GM18519 (cell line): ENCODE data around the gene SYPL2.

Experiments
- ATAC-seq: cut with Tn5 transposase; IDR thresholded peaks from one replicate; pipeline ENCODE4 v1.9.1; 2021; ENCODE audit warnings: mild to moderate bottlenecking, moderate library complexity; ENCODE audit not compliant: unreplicated experiment, low FRiP score

The SYPL2 gene

DNA sequence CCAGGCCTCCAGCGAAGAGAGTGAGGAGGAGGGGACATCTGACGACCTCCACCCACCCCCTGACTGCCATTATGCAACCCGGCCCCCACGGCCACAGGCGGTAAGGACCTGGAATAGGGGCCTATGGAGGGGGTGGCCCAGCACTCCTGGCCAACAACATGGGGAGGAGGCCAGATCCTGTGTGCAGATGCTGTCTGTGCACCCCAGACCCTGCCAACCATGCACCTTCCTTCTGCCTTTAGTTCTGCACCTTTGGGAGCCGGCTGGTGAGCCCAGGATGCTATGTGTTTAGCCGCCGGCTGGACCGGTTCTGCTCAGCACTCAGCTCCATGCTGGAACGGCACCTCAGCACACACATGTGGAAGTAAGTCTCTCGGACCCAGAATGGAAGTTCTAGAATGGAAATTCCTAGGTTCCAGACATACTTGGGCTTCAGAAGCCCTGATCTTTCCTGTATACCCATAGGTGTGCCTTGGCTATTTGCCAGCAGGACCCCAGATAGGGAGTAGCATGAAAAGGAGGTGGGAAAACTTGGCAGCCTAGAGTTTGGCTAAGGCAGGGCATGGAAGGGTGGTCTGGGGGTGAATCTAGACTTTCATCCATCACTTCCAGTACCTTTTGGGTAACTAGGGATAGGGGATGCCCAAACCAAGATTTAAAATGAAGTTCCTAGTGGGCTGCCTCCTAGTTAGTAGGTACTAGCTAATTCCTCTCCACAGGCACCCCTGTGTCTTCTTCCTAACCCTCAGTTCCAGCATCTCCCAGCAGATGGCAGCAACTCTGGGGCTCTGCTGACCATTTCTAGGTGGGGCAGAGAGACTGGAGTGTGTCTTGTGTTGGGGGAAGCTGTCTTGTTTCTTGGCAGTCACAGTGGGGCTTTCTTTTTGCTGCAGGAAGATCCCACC is 23.9 kb downstream of the SYPL2 start:
- ATAC-seq, result no peak

DNA sequence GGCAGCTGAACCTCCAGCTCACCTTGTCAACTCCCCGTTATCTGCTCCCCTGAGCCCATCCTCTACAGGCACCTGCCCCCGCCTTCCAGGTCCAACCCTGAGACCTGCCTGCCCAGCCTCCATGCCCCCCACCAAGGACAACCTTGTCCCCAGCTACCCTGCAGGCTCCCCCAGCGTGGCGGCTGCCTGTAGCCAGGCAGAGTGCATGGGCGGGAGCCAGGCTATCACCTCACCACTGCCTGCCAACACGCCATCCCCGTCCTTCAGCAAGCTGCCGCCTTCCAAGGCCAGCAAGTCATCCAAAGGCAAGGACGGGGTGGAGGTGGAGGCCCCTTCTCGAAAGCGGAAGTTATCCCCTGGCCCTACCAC is 24.6 kb downstream of the SYPL2 start:
- ATAC-seq, result no peak

GRCh38 chr1:109491372-109491771 is 25.0 kb downstream of the SYPL2 start:
- no peak for ATAC-seq

DNA sequence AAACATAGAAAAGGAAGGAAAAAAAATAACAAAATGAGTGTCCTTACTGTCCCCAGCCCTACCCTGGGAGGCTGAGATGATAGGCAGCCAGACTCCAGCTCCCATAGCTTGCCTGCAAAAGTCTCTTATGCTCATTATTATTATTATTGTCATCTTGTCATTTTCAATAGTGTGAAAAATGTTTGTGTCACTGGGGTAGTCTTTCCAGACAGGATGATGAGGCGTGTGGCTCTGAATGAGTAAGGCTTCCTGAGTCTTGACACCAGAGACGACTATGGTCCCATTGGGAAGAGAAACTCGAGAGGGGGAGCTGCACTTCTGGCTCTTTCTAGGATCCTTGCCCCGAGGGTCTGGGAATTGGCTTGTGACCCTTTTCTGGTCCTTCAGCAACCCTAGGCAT is 26.4 kb downstream of the SYPL2 start:
- no peak for ATAC-seq

DNA sequence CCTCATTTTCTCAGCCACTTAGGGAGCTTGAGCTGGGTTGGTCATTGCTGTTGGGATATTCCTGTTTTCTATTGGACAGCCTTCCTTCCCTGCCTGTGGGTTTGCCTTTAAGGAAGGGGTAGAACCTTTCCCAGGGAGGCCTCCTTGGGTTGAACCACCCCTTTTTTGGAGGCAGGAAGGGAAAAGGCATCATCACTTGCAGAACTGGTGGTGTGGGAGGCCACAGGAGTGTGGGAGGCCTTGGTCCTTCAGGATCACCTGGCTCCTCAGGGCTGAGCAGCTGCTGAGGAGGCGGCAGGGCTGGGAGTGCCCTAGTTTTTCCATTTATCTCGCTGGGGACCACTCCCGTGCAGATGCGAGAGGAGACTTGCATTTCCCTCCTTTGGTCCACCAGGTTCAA is 26.9 kb downstream of the SYPL2 start:
- ATAC-seq, result no peak

DNA sequence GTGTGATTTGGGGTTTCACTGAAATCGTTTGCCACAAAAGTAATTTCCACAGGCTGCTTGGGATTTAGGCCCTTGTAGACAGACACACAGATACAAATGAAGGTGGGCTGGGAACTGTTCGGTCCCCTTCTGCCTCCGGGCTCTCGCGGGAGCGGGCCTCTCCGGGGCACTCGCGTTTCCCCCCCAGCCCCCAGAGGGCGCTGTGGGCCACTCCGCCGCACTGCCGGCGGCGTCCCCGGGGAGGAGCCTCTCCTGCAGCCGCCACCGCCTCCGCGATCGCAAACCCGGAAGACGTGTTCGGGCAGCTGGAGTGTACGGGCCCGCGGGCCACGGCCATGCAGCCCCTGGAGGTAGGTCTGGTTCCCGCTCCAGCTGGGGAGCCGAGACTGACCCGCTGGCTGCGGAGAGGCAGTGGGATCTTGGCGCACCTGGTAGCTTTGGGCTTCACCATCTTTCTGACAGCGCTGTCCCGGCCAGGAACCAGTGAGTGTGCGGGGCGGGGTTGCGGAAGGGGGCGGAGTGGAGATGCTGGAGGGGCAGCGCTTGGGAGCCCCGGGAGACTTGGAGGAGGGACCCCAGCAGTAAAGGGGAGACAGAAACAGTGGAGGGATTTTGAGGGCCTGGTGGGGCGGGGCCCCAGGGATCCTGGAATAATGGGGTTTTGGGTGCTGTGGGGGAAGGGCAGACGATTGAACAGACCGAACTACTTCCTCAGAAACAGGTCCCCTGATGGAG is 27.6 kb downstream of the SYPL2 start, which contains the start of gene CYB561D1:
Gene CYB561D1 (plus strand): TSS at position 290 of the 735 bp plus-strand sequence. CDS start 46 bp downstream, at position 336.
- peak; percentile 70 for ATAC-seq

GRCh38 chr1:109495738-109496137 is 29.4 kb downstream of the SYPL2 start:
- no peak for ATAC-seq

GRCh38 chr1:109497449-109498160 is 31.3 kb downstream of the SYPL2 start:
- no peak for ATAC-seq

GRCh38 chr1:109498161-109498801 is 31.9 kb downstream of the SYPL2 start:
- ATAC-seq, result no peak

DNA sequence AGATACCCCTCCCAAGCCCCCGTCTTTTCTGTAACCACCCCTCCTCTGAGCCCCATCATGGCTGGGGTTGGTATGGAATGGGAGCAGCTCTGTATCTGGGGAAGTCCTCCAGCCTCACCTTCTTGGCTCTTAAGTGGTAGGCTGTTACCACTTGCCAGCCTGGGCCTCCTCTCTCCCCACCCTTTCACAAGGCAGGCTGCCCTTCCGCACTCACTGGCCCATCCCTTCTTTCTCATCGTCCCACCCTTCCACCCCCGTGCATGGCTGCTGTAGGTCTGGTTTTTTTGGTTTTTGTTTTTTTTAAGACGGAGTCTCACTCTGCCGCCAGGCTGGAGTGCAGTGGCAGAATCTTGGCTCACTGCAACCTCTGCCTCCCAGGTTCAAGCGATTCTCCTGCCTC is 32.7 kb downstream of the SYPL2 start:
- ATAC-seq, result no peak

- ATAC-seq, result no peak
Measured at GRCh38 chr1:109499661-109500536, 33.6 kb downstream of the SYPL2 start.

DNA sequence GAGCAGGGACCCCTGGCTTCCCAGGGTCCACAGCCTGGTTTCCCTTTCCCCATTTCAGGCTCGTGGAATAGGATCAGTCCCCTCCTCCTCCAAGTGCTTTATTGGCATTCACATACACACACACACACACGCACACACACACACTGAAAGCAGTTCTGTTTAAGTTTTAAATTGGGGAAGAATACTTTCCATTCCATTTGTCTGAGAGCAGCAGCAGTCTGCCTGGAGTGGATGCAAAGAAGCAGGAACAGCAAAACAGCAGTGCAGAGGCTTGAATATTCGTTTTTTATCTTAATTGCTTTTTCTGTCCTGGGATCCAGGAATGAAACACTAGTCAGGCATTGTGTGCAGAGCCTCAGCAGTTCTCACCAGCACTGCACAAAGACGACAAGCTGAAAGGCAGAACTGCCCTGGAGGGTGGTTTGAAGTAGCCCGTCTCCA is 34.6 kb downstream of the SYPL2 start:
- ATAC-seq, result no peak

DNA sequence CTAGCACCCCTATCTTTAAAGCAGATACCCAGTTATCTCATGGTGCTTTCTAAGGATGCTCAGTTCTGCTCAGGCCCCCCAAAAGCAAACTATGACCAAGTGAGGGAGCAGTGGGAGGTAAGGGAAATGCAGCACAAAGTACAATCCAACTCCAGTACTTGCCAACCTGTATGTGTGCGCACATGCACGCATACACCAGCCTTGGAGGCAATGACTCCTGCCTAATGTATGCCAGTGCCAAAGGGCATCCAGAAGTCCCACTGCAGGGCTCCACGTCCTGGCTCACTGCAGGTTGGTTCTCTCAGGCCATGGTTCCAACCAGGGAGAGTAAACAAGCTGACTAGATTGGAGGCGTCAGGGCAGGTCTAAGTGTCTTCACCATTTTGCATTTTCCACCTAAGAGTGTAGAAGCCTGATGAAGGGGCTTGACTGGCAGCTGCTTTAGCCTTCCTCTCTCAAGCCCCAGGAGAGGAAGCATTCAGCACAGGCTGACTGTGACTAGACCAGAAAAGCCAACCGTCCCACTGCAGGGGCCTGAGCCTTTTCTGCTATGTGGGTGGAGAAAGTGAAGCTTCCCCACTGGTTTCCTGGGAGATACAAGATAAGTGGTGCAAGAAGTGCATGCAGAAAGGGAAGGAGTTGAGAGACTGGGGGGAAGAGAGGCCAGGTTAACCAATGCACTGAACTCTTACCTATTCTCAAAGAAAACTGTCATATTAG is 35.5 kb downstream of the SYPL2 start:
- ATAC-seq, result no peak

- ATAC-seq, result no peak
Measured at GRCh38 chr1:109502364-109502851, 36.1 kb downstream of the SYPL2 start.

- ATAC-seq, result no peak
Measured at GRCh38 chr1:109503935-109504334, 37.6 kb downstream of the SYPL2 start.

DNA sequence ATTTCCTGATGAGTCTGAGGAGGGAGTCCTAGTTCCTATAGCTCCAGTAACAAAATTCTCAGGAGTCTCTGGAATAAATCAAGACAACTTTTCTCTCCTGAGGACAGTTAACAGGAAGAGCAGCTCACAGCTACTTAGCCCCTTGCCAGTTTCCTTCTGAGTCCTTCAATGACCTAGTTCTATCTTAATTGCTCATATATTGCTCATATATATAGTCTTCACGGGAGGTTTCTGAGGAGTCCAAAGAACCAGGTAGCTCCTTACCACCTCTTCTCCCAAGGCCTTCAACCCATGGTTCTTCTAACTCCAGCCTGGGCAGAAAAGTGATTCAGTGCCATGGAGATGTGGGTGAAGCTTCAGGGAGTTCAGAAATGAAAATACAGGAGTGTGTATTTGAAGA is 38.6 kb downstream of the SYPL2 start:
- ATAC-seq, result no peak

- no peak for ATAC-seq
Measured at GRCh38 chr1:109508001-109508872, 41.9 kb downstream of the SYPL2 start.

DNA sequence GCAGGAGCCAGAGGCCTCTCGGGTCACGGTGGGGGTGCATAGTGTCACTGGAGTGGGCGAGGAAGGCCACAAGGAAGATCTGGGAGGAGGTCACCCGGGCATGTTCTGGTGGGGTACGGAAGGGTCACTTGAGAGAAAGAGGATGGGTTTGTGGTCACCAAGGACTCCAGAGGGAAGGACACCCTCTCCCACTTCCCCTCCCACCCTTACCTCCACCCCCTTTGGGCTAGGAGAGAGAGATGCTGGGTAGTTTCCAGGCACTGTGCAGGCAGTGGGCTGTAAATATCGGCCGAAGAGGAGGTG is 42.5 kb downstream of the SYPL2 start:
- ATAC-seq, result no peak
